UCSD-AML1 (cell line): Measurements from ENCODE around the gene DNAH17.

Experiments
- DNase-seq: peaks from one replicate; lab custom pipeline; 2025; ENCODE audit not compliant: unreplicated experiment; lab: John Stamatoyannopoulos, UW

The DNAH17 gene

GRCh38 chr17:78432226-78433012 is 144.8 kb downstream of the DNAH17 start:
- DNase-seq: no peak

GRCh38 chr17:78431692-78431958 is 145.6 kb downstream of the DNAH17 start:
- no peak for DNase-seq

GRCh38 chr17:78430892-78431691 is 146.1 kb downstream of the DNAH17 start:
- no peak for DNase-seq

GRCh38 chr17:78429618-78429995 is 147.6 kb downstream of the DNAH17 start:
- DNase-seq: no peak

GRCh38 chr17:78428836-78429617 is 148.2 kb downstream of the DNAH17 start:
- no peak for DNase-seq

- no peak for DNase-seq
Measured at GRCh38 chr17:78428025-78428575, 149.1 kb downstream of the DNAH17 start.

GRCh38 chr17:78427140-78427539 is 150.1 kb downstream of the DNAH17 start:
- DNase-seq: no peak

- no peak for DNase-seq
Measured at GRCh38 chr17:78426293-78426879, 150.8 kb downstream of the DNAH17 start.

- no peak for DNase-seq
Measured at GRCh38 chr17:78425429-78425828, 151.8 kb downstream of the DNAH17 start.

GRCh38 chr17:78423961-78424675 is 153.1 kb downstream of the DNAH17 start:
- no peak for DNase-seq

GRCh38 chr17:78422872-78423588 is 154.2 kb downstream of the DNAH17 start:
- no peak for DNase-seq

GRCh38 chr17:78422267-78422605 is 155.0 kb downstream of the DNAH17 start:
- DNase-seq: no peak

- DNase-seq: peak; percentile 78
Measured at GRCh38 chr17:78421534-78422266, 155.5 kb downstream of the DNAH17 start.

GRCh38 chr17:78421084-78421533 is 156.1 kb downstream of the DNAH17 start:
- no peak for DNase-seq

- DNase-seq: no peak
Measured at GRCh38 chr17:78419970-78420815, 157.0 kb downstream of the DNAH17 start.

- no peak for DNase-seq
Measured at GRCh38 chr17:78418326-78419026, 158.7 kb downstream of the DNAH17 start.

- no peak for DNase-seq
Measured at GRCh38 chr17:78417531-78417909, 159.7 kb downstream of the DNAH17 start.
